ENCODE data around the gene TAAR9. TPM values are rescaled to one million over a fixed set of nuclear protein-coding genes. Genes with fewer than 3 reads are reported as not detected.
"Not testable (repeated sequence)": the region's sequence is repeated elsewhere in the genome, so short reads cannot be mapped to it uniquely, and the experiment has no call there.

The TAAR9 gene
- total RNA-seq, 4 donors from 2014 or later: not detected

DNA sequence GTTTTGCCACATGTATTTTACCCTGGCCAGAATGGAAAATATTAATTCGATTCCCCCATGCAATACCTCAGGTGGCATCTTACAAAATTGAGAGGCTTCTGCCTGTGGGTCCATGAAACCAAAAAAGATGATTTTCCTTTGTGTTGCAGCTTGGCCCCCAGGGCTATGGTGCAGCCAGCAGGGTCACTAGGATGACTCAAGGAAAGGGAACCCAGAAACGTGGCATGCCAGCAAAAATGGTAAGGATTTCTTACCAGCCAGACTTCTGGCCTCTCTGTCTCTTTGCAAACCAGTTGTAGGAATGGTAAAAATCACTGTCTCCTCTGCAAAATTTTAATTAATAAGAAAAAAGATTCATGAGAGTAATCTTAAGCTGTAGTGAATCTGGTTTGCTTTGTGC lies 11.6 kb upstream of the TAAR9 start:
- no peak for TF ChIP-seq POLR2A (IDR thresholded peaks at IDR 0.05)
- TF ChIP-seq, protein P1, sequence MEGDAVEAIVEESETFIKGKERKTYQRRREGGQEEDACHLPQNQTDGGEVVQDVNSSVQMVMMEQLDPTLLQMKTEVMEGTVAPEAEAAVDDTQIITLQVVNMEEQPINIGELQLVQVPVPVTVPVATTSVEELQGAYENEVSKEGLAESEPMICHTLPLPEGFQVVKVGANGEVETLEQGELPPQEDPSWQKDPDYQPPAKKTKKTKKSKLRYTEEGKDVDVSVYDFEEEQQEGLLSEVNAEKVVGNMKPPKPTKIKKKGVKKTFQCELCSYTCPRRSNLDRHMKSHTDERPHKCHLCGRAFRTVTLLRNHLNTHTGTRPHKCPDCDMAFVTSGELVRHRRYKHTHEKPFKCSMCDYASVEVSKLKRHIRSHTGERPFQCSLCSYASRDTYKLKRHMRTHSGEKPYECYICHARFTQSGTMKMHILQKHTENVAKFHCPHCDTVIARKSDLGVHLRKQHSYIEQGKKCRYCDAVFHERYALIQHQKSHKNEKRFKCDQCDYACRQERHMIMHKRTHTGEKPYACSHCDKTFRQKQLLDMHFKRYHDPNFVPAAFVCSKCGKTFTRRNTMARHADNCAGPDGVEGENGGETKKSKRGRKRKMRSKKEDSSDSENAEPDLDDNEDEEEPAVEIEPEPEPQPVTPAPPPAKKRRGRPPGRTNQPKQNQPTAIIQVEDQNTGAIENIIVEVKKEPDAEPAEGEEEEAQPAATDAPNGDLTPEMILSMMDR (IDR thresholded peaks at IDR 0.05 in 4 of 5, conservative IDR thresholded peaks at IDR 0.05 in 1 of 5): no peak
- Histone ChIP-seq H3K4me3 (no peak overlapping the region), H3K4me1 (no peaks in the 10 kb centered on the region), H3K27me3 (no peaks in the 10 kb centered on the region), H3K36me3 (no peaks in the 10 kb centered on the region), H3K27ac (no peak overlapping the region), H3K9me3 (no peaks in the 10 kb centered on the region)
- in situ Hi-C loops (cut with MboI; ENCODE audit: low sequenced_read_pairs in 4 of 4) (loop anchor here in 3 of 4 donors (25.0 kb wide), 3 partner anchors 236 to 1036 kb away; partner anchors contain the start of genes SLC18B1 (in 1 of the 3) and VNN2 (in 1 of the 3)), intact Hi-C loops (cut with DNase I; ENCODE audit: low total_unique reads) (no loop called here)
- ATAC-seq (no peak), DNase-seq (no peak)

DNA sequence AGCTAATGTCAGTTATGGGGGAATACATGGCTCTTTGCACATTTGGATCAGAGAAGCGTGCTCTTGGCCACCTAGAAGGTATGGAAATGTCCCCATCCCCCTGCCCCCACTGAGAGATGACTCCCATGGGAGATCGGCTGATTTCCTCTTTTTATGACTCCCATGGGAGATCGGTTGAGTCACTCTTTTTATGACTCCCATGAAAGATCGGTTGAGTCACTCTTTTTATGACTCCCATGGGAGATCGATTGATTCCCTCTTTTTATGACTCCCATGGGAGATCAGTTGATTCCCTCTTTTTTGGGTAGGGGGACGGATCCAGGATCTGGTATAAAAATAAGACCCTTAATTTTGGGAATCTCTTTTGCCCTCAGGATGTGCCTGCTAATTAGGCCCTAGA lies 10.3 kb upstream of the TAAR9 start:
- DNase-seq: no peak
- no peaks in the 10 kb centered on the region for H3K4me1 ChIP-seq
- no peaks in the 10 kb centered on the region for H3K9me3 ChIP-seq
- H3K27me3 ChIP-seq: no peaks in the 10 kb centered on the region
- no peaks in the 10 kb centered on the region for H3K36me3 ChIP-seq
- in situ Hi-C loops (cut with MboI; ENCODE audit: low sequenced_read_pairs in 4 of 4) (loop anchor here in 3 of 4 donors (25.0 kb wide), 3 partner anchors 235 to 1035 kb away; partner anchors contain the start of genes SLC18B1 (in 1 of the 3) and VNN2 (in 1 of the 3)), intact Hi-C loops (cut with DNase I; ENCODE audit: low total_unique reads) (no loop called here)
- ATAC-seq: no peak
- no peak overlapping the region for H3K4me3 ChIP-seq
- TF ChIP-seq, protein P1 (IDR thresholded peaks at IDR 0.05 in 4 of 5, conservative IDR thresholded peaks at IDR 0.05 in 1 of 5): no peak
- no peak for TF ChIP-seq POLR2A (IDR thresholded peaks at IDR 0.05)
- H3K27ac ChIP-seq: no peak overlapping the region

DNA sequence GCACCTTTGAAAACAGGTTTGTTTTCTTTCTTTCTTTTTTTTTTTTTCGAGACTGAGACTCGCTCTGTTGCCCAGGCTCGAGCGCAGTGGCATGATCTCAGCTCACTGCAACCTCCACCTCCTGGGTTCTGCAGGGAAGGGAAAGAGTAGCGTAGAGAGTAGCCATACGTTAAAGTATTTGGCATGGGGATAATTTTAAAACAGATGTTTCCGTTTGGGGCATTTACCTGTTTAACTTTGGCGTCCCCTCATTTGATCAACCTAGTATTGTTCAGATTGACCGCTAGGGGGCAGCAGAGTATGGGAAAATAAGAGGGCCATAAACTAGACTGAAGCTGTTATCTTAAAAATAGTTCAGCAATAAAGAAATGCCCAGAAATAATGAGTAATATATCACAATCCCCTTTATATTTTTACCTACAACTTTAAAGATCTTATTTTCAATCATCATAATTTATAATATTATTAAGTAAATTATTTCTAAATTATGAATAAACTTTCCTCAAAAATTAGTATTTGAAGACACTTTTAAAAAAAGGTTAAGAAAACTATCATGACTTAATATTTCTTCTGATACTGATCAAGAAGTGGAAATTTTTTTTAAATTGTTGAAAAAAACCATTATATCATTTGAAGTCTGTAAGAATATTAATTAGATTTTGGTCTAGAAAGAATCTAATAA lies 7.6 kb upstream of the TAAR9 start:
- Histone ChIP-seq H3K4me1 (no peaks in the 10 kb centered on the region), H3K27me3 (no peaks in the 10 kb centered on the region), H3K4me3 (no peak overlapping the region), H3K36me3 (no peaks in the 10 kb centered on the region), H3K9me3 (no peaks in the 10 kb centered on the region), H3K27ac (no peak overlapping the region)
- in situ Hi-C loops (cut with MboI; ENCODE audit: low sequenced_read_pairs in 4 of 4): loop anchor here in 3 of 4 donors (25.0 kb wide), 3 partner anchors 232 to 1032 kb away; partner anchors contain the start of genes SLC18B1 (in 1 of the 3) and VNN2 (in 1 of the 3)
- DNase-seq: peak; percentile 14 to 24
- ATAC-seq: peak; percentile 54 to 82
- TF ChIP-seq, protein P1 (IDR thresholded peaks at IDR 0.05 in 4 of 5, conservative IDR thresholded peaks at IDR 0.05 in 1 of 5): peak; percentile 55 to 86 (median 68)
- no peak for TF ChIP-seq POLR2A (IDR thresholded peaks at IDR 0.05)
- intact Hi-C loops (cut with DNase I; ENCODE audit: low total_unique reads): loop anchor here (2.0 to 5.0 kb wide), 3 partner anchors 268 to 1387 kb away; partner anchors contain the start of gene SLC18B1

DNA sequence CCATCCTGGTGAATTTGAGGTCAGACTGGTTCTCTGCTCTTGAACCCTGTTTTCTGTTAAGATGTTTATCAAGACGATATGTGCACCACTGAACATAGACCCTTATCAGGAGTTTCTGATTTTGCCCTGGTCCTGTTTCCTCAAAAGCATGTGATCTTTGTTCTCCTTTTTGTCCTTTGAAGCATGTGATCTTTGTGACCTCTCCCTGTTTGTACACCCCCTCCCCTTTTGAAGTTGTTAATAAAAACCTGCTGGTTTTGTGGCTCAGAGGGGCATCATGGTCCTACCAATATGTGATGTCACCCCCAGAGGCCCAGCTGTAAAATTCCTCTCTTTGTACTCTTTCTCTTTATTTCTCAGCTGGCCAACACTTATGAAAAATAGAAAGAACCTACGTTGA lies 3.5 kb upstream of the TAAR9 start:
- H3K27ac ChIP-seq, H3K27me3 ChIP-seq, H3K36me3 ChIP-seq, DNase-seq, H3K4me1 ChIP-seq, H3K4me3 ChIP-seq, ATAC-seq, H3K9me3 ChIP-seq: not testable (repeated sequence)
- intact Hi-C loops (cut with DNase I; ENCODE audit: low total_unique reads) (loop anchor here (5.0 kb wide), 2 partner anchors 1018 to 1383 kb away; no protein-coding TSS in a partner anchor), in situ Hi-C loops (cut with MboI; ENCODE audit: low sequenced_read_pairs in 4 of 4) (loop anchor here in 3 of 4 donors (25.0 kb wide), 3 partner anchors 228 to 1028 kb away; partner anchors contain the start of genes SLC18B1 (in 1 of the 3) and VNN2 (in 1 of the 3))

DNA sequence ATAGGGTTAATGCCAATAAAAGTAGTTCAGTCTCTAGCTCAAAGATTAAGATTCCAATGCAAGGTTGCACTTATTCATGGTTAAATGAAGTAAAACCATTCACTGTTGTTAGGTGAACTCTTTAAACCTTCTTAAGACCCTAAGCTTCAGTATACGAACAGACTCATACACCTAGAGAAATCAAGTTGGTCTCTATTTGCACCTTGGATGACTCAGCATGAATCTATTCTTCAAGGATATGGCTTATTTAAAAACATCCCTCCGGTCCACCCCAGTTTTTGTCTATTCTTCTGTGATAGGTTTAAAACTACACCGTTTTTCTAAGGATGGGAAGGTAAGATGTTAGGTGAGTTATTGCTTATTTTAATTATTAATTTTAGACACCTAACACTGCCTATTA lies 932 bp upstream of the TAAR9 start:
- in situ Hi-C loops (cut with MboI; ENCODE audit: low sequenced_read_pairs in 4 of 4) (loop anchor here in 3 of 4 donors (25.0 kb wide), 3 partner anchors 225 to 1025 kb away; partner anchors contain the start of genes SLC18B1 (in 1 of the 3) and VNN2 (in 1 of the 3)), intact Hi-C loops (cut with DNase I; ENCODE audit: low total_unique reads) (no loop called here)
- no peak for ATAC-seq
- Histone ChIP-seq H3K9me3 (no peaks in the 10 kb centered on the region), H3K27ac (no peak overlapping the region), H3K27me3 (no peaks in the 10 kb centered on the region), H3K36me3 (no peaks in the 10 kb centered on the region), H3K4me3 (no peak overlapping the region), H3K4me1 (no peaks in the 10 kb centered on the region)
- TF ChIP-seq, protein P1 (IDR thresholded peaks at IDR 0.05 in 4 of 5, conservative IDR thresholded peaks at IDR 0.05 in 1 of 5): no peak
- no peak for TF ChIP-seq POLR2A (IDR thresholded peaks at IDR 0.05)
- no peak for DNase-seq

All from gastrocnemius medialis (tissue), 4 donors.